GM04503 (cell line): Measurements from ENCODE around the gene NFILZ.

Experiments
- DNase-seq: peaks from one replicate; pipeline ENCODE4 v3.0.0-alpha.2; 2012; ENCODE audit warnings: low read depth

NFILZ gene

DNA sequence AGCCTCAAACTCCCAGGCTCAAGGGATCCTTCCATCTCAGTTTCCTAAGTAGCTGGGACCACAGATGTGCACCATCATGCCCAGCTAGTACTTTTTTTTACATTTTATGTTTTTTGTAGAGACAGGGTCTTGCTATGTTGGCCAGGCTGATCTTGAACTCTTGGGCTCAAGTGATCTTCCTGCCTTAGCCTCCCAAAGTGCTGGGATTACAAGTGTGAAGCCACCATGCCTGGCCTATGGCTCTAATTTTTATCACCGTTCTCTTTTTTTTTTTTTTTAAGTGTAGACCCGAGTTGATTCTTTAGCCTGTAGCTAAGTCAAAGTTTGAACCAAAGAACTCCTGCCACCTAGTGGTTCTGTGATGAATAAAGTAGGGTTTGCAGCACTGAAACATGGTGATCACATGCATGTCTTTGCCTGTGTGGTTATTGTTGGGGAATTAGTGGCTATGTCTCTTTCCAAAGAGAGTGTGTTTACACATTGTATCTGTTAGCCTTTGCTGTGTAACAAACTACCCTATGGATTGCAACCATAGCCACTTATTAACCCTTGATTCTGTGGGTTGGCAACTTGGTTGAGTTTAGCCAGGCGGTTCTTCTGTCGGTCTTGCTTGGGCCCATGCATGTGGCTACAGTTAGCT, 11.6 kb downstream of the NFILZ start:
- no peak for DNase-seq

DNA sequence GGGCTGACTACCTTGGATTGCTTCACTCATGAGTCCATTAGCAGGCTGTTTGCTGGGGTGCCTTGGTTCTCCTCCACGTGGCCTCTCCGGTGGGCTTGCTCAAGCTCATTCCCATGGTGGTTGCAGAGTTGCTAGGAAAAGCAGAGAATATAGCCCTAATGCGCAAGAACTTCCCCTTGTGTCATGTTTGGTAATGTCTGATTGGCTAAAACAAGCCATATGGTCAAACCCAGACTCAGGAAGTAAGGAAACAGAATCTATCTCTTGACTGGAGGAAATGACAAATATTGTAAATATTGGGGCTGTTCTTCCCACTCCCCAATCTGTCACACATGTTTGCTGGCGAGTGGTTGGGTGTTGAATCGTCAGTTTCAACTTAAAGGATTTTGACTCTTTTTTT, 12.1 kb downstream of the NFILZ start:
- no peak for DNase-seq

DNA sequence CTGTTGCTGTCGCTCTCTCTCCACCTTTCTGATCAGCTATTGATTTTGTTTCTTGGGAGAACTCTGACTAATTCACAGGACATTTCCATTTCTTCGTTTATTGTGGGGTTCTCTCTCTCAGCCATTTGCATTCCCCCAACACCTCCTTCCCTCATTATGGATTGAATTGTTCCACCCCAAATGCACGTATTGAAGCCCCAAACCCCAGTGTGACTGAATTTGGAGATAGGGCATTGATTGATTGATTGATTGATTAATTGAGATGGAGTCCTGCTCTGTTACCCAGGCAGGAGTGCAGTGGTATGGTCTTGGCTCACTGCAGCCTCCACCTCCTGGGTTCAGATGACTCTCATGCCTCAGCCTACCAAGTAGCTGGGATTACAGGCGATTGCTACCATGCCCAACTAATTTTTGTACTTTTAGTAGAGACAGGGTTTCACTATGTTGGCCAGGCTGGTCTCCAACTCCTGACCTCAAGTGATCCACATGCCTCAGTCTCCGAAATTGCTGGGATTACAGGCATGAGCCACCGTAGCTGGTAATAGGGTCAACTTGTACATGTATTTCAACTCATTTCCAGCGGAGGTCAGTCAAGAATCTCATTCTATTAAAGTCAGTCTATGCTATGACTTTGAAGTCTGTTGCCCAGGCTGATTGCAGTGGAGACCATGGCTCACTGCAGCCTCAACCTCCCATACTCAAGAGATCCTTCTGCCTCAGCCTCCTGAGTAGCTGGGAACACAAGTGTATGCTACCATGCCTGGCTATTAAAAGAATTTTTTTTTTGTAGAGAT, 13.6 kb downstream of the NFILZ start:
- no peak for DNase-seq

DNA sequence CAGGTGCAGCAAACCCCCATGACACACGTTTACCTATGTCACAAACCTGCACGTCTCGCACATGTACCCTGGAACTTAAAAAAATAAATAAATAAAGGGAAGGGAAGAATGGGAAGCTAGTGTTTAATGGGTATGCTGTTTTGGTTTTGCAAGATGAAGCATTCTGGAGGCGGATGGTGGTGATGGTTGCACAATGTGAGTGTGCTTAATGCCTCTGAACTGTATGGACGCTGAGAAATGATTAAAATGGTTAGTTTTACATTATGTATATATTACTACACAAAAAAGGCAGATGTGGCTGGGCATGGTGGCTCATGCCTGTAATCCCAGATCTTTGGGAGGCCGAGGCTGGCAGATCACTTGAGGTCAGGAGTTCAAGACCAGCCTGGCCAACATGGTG, 17.8 kb downstream of the NFILZ start:
- no peak for DNase-seq

DNA sequence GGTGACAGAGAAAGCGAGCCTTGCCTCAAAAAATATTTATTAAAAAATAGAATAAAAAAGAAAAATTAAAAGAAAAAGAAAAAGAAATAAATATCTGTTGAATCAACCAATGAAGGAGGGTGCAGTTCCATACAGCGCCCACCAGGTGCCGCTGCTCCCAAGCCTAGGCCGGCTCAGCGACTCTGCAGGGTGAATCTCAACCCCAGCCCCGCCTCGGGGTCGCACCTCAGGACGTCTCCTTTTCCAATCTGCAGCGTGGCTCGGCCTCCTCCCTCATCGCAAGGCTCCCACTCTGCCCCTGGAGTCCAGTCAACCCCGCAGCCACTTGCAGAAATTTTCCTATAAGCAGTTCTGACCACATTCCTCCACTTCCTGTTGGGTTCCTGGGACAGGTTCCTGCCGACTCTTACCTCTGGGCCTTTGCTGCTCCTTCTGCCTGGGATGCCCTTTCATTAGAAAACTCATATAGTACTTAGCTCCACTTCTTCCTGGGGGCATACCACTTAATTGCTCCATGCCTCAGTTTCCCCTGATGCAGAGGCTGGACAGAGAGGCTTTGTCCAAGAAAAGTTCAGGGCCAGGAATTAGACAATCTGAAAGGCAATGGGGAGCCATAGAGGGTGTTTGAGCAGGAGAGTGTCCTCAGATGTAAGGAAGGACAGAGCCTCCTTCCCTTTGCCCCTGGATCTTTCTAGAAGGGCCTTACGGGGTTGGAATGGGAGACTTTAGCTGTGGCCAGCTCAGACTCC, 24.3 kb downstream of the NFILZ start:
- DNase-seq, result no peak

DNA sequence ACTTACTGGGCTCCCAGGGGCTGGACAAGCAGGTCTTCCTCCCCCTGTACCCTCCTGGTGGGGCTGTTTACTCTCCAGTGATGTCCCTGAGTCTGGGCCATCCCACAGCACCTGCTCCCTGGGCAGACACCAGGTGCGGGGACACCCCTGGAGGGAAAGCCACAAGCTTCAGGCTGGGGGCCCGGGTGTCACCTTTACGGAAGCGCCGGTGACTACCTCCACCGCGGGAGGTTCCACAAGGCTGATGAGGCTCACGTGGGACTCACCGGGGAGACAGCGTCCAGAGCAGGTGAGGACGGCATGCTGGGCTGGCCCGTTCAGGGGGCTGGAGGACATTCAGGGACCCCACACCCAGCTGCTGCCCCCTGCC, 24.9 kb downstream of the NFILZ start:
- DNase-seq, result no peak

DNA sequence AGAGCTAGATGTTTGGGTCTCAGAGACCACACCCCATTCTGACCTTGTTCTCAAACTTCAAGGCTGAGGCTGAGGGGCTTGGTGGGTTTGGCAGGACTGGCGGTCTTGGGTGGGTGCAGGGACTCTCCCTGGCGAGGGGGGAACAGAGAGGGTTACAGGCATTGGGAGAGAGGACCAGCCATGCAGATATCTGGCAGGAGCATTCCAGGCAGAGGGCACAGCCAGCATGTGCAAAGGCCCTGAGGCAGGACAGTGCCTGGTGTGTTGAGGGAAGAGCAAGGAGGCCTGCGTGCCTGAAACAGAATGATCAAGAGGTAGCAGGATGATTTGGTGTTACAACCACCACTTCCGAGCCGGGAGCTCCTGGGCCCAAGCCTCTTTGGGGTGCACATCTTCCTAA, 27.4 kb downstream of the NFILZ start:
- DNase-seq, result no peak

DNA sequence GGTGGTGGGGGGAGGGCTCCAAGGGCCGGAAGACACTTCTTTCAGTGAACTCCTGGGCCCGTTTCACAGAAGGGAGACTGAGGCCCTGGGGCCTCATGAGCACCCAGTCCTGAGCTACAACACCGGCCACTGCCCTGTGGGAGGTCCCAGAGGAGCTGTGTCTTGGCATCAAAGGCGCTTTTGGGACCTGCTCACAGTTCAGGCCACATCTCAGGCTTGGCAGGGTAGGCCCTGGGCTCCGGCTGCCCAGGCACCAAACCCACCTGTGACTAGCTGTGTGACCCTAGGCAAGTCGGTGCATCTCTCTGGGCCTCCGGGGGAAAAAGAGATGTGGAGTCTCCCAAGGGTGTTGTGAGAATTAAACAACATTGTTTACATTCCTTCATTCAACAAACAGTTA, 29.5 kb downstream of the NFILZ start:
- no peak for DNase-seq

DNA sequence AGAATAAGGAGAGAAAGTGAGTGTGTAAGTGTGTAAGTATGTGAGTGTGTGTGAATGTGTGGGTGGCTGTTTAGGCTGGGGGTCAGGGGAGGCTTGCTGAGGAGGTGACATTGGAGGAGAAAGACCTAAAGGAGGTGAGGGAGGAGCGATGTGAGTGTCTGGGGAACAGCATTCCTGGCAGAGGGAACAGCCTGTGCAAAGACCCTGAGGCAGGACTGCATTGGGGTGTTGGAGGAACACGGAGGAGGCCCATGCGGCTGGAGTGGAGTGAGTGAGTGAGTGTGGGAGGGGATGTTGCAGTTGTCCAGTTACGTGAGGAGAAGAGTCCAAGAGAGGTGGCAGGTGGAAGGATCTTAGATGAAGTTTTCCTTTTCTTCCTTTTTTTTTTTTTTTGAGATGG, 31.8 kb downstream of the NFILZ start:
- no peak for DNase-seq

DNA sequence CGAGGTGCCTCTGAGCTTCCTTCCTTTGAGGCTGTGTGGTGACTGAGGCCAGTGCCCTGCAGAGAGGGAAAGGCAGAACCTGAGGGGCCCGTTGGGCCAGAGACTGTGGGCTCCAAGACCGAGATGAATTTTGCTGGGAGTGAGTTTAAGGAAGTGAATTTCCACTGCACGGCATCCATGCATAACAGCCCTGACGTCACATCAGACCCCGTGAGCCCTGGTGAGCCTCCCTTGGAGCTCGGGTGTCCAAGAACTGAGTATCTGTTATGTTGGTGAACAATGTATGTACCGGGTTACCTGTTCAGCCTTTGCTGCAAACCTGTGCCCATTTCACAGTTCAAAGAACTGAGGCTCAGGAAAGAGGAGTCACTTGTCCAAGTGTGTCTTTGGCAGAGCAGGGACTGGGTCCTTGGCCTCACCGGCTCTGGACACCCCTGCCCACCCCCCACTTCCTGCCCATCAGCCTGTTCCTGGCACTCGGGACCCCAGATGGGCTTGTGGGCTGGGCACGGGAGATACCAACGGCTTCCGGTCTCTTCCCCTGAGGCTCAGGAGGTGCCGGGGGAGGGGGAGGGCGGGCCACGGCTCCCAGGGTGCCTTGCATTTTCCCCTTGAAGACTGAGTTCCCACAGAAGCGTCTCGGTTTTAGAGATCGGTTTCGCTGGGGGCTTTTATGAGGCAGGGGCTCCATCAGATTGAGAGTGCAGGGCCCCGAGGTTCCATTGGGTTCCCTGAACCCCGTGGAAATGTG, 33.7 kb downstream of the NFILZ start:
- DNase-seq, result no peak

DNA sequence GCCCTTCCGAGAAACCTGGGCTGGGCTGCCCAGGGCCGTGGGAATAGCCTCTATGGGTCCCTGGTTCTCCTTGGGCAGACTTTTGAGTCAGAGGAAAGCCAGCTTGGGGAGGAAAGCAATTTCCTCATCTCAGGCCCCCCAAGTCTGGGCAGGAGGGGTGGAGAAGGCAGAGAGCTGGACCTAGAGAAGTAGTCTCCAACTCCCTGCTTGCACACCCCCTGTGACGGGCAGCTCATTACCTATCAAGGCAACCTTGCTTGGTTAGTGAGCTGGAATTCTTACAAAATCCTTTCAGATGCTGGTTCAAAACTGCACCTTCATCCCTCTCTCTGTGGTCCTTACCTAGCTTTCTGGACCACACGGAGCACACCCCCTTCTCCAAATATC, 34.2 kb downstream of the NFILZ start:
- DNase-seq, result no peak

DNA sequence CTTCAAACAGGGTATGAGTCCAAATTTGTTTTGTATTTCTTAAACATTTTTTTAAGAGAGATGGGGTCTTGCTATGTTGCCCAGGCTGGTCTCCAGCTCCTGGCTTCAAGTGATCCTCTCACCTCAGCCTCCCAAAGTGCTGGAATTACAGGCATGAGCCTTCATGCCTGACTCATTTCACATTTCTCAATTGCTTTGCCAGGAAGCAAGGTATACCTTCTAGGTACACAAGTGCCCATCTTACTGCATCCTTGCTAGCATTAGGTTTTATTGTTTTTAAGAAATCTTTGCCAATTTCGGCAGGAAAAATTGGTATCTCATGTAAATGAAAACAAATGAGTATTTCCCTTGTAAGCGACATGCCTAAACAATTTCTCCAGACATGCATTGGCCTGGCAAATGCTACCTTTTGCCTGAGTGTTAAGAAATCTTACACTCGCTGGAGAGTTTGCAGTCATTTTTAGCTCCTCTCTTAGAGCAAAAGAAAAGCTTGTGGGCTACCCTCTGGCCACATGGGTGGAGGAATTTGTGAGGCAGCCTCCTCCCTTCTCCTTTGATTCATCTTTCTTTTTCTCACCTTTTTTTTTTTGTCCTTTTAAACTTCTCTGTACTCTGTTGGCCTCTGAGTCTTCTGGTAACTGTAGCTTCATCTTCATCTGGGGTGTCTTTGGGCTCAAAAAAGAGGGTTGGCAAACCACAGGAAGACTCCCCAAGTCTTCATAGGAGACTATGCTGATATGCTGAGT, 35.2 kb downstream of the NFILZ start:
- DNase-seq, result no peak

DNA sequence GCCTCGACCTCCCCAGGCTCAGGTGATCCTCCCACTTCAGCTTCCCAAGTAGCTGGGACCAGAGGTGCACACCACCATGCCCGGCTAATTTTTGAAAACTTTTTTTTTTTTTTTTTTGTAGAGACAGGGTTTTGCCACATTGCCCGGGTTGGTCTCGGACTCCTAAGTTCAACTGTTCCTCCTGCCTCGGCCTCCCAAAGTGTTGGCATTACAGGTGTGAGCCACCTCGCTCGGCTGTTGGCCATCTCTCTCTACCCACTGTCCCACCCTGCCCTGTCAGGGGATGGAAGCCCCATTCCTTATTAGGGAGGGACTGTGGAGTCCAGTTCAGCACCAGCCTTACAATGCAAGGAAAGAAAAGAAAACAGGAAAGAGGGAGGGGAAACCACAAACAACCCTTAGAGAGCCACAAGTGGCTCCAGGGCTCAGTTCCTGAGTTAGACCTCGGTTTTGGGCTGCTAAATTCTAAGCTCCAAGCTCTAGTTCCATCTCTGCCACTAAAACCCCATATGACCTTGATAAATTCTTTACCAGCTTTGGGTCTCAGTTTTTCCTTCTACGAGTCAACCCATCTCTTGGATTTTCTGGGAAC, 36.5 kb downstream of the NFILZ start:
- no peak for DNase-seq

DNA sequence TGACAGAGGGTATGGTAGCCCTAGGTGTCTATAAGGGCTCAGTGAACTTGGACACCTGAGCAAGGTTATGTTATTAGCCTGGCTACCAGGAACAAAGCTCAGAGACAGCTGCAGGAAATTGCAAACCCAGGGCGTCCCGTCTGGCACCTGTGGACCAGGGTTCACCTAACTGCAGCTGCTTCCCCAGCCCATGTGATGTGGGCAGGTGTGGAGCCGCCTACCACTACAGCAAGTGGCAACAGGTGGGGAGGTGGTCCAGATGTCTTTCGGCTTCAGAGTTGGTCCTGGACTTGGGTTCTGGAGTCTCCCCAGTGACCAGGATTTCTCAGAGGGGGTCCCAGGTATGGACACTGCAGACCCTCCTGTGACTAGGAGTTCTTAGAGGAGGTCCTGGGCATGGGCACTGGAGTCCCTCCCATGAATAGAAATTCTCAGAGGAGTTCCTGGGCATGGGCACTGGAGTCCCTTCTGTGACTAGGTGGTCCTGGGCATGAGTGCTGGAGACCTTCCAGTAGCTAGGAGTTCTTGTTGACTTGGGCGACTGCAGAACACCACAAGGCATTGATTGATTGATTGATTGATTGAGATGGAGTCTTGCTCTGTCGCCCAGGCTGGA, 43.0 kb downstream of the NFILZ start:
- DNase-seq, result no peak

DNA sequence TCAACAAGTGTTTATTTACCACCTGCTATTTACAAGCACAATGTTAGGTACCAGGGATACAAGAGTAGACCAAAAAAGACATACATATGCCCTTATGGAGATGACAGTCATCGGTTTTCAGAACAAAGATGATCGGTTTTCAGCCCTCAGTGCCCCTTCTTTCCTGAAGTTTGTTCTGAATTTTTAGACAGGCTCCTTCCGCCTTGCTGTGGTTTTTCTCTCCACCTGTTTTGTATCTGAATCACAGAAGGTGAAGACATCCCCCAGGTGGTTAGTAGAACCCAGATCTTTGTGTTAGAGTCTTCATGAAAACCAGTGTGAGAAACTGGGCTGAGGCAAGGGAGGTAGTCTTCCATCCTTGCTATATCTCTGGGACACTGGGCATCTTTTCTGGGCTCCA, 44.6 kb downstream of the NFILZ start:
- no peak for DNase-seq

DNA sequence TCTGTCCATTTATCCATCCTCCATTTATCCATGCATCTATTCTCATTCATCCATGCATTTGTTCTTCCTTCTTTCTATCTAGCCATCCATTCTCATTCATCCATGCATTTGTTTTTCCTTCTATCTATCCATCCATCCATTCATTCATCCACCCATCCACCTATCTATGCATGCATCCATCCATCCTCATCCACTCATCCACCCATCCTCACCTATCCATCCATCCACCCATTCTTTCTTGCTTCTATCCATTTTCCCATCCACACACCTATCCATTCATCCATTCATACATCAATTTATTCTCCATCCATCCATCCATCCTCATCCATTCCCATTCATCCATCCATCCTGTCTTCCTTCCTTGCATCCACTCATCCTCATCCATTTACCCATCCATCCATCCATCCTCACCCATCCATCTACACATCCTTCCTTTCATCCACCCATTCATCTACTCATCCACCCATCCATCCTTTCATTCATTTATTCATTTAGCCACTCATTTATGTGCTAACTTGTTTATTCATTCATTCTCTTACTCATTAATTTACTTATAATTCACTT, 47.9 kb downstream of the NFILZ start:
- DNase-seq, result no peak
